SK-N-SH (cell line): ENCODE results near the gene BAIAP2L1. TPM values are rescaled to one million over a fixed set of nuclear protein-coding genes. Genes with fewer than 3 reads are reported as not detected.
A peak's percentile ranks its signal among the peaks of the same experiment; 100 is the strongest.

ENCODE experiments used
- CTCF ChIA-PET: fragments of 300-600, 350-600 bp; formaldehyde crosslinking; extraction: SDS; loops from one replicate; lab custom pipeline; 2021; lab: Yijun Ruan, JAX
- POLR2A ChIA-PET: fragments of 350-600 bp; sonication (Branson Sonifier 250); formaldehyde crosslinking; extraction: SDS; loops from one replicate; lab custom pipeline; 2020; ENCODE audit warnings: antibody characterized with exemption, inconsistent platforms; lab: Yijun Ruan, JAX
- DNase-seq: peaks from one replicate; pipeline ENCODE4 v3.0.0; 2012
- H2AFZ ChIP-seq: fragments of 200-600 bp; sonication (generic); 2 replicates; pipeline ENCODE4 v1.8.1; 2016; ENCODE audit warnings: antibody characterized with exemption, mild to moderate bottlenecking, low read depth
- H3F3A ChIP-seq: fragments of 200-600 bp; sonication (generic); replicated peaks from 2 replicates; pipeline ENCODE3; 2016; ENCODE audit warnings: antibody characterized with exemption, mild to moderate bottlenecking; ENCODE audit not compliant: insufficient read depth
- H3K27ac ChIP-seq, 2 experiments: fragments of 200-500 bp in 1 of 2; fragments of 200-600 bp in 1 of 2; sonication (Bioruptor generic) in 1 of 2; sonication (generic), shearing (Covaris generic) in 1 of 2; 2 replicates each; pipeline versions ENCODE4 v1.5.1 to v1.6.1; 2014 to 2016; ENCODE audit warnings: low read depth in 2 of 2, inconsistent platforms in 1 of 2, low read length in 1 of 2, mild to moderate bottlenecking in 1 of 2, mixed read lengths in 1 of 2
- H3K27me3 ChIP-seq: fragments of 200-600 bp; sonication (generic), shearing (Covaris generic); 2 replicates; pipeline ENCODE4 v1.6.1; 2016; ENCODE audit warnings: mixed run types; ENCODE audit not compliant: insufficient read depth
- H3K36me3 ChIP-seq, 2 experiments: fragments of 200-500 bp in 1 of 2; fragments of 200-600 bp in 1 of 2; sonication (Bioruptor generic) in 1 of 2; sonication (generic) in 1 of 2; replicated peaks in 1 of 2; 2 replicates each; pipeline versions ENCODE3 to v1.5.1; 2014 to 2016; ENCODE audit warnings: low read length in 1 of 2, mild to moderate bottlenecking in 1 of 2; ENCODE audit not compliant: insufficient read depth in 2 of 2, control insufficient read depth in 1 of 2
- H3K4me1 ChIP-seq, 2 experiments: fragments of 200-500 bp in 1 of 2; fragments of 200-600 bp in 1 of 2; sonication (Bioruptor generic) in 1 of 2; sonication (generic), shearing (Covaris generic) in 1 of 2; 2 replicates each; pipeline versions ENCODE4 v1.5.1 to v1.6.1; 2014 to 2016; ENCODE audit warnings: low read depth in 1 of 2, low read length in 1 of 2, mixed run types in 1 of 2; ENCODE audit not compliant: insufficient read depth in 2 of 2, control insufficient read depth in 1 of 2
- H3K4me2 ChIP-seq: fragments of 200-600 bp; sonication (generic), shearing (Covaris generic); 2 replicates; pipeline ENCODE4 v1.6.1; 2017; ENCODE audit warnings: mixed run types
- H3K4me3 ChIP-seq, 2 experiments: fragments of 200-500 bp in 1 of 2; fragments of 200-600 bp in 1 of 2; sonication (Bioruptor generic) in 1 of 2; sonication (generic), shearing (Covaris generic) in 1 of 2; 2 replicates each; pipeline versions ENCODE4 v1.5.1 to v1.8.1; 2014 to 2016; ENCODE audit warnings: low read depth in 2 of 2, inconsistent platforms in 1 of 2, low read length in 1 of 2, mild to moderate bottlenecking in 1 of 2, mixed read lengths in 1 of 2, moderate library complexity in 1 of 2
- H3K79me2 ChIP-seq: fragments of 200-600 bp; sonication (generic); 2 replicates; pipeline ENCODE4 v1.8.1; 2017; ENCODE audit warnings: mild to moderate bottlenecking; ENCODE audit not compliant: insufficient read depth
- H3K9ac ChIP-seq: fragments of 200-600 bp; sonication (generic); 2 replicates; pipeline ENCODE4 v1.6.1; 2017; ENCODE audit warnings: mixed run types
- H3K9me2 ChIP-seq: fragments of 200-600 bp; sonication (generic); 2 replicates; pipeline ENCODE4 v1.6.1; 2017; ENCODE audit warnings: mixed run types
- H3K9me3 ChIP-seq: fragments of 200-600 bp; sonication (generic); 2 replicates; pipeline ENCODE4 v1.6.1; 2017; ENCODE audit warnings: mixed run types, mild to moderate bottlenecking, moderate library complexity
- H4K20me1 ChIP-seq: fragments of 200-600 bp; sonication (generic); 2 replicates; pipeline ENCODE4 v1.6.1; 2017; ENCODE audit warnings: mild to moderate bottlenecking, mixed run types; ENCODE audit not compliant: insufficient read depth
- CTCF ChIP-seq: fragments of 200-600 bp; sonication (generic); IDR thresholded peaks from 2 replicates; pipeline ENCODE4 v1.6.1; 2017; ENCODE audit warnings: antibody characterized with exemption, mild to moderate bottlenecking, moderate library complexity
- ELF1 ChIP-seq: IDR thresholded peaks from 2 replicates; pipeline ENCODE4 v1.4.0; 2012
- EP300 ChIP-seq, 2 experiments: IDR thresholded peaks; 2 replicates each; pipeline versions ENCODE4 v1.4.0 to v1.6.1; 2012; ENCODE audit warnings: borderline replicate concordance in 1 of 2, low read depth in 1 of 2, low read length in 1 of 2
- EZH2phosphoT487 ChIP-seq: fragments of 200-600 bp; sonication (generic); IDR thresholded peaks from 2 replicates; pipeline ENCODE4 v1.6.1; 2017; ENCODE audit warnings: low read depth, mixed run types, mild to moderate bottlenecking, antibody characterized with exemption, moderate library complexity, borderline replicate concordance
- FOXM1 ChIP-seq: IDR thresholded peaks from 2 replicates; pipeline ENCODE4 v1.4.0; 2012; ENCODE audit warnings: low read depth, mild to moderate bottlenecking
- GATA2 ChIP-seq: sonication (generic); formaldehyde crosslinking; IDR thresholded peaks from 2 replicates; pipeline ENCODE4 v1.5.0; 2020; ENCODE audit warnings: mild to moderate bottlenecking, missing genetic modification reagents
- MXI1 ChIP-seq: IDR thresholded peaks from 2 replicates; pipeline ENCODE4 v1.6.1; 2012; ENCODE audit warnings: mild to moderate bottlenecking, low read depth, low read length, improper control_type of control experiment
- NRF1 ChIP-seq: IDR thresholded peaks from 2 replicates; pipeline ENCODE4 v1.6.1; 2012; ENCODE audit warnings: low read depth, mild to moderate bottlenecking, low read length
- POLR2AphosphoS5 ChIP-seq: IDR thresholded peaks from 2 replicates; pipeline ENCODE4 v1.6.1; 2012; ENCODE audit warnings: low read depth, low read length
- RAD21 ChIP-seq: IDR thresholded peaks from 2 replicates; pipeline ENCODE4 v1.6.1; 2012; ENCODE audit warnings: mild to moderate bottlenecking, low read length
- RCOR1 ChIP-seq: fragments of 150-350 bp; IDR thresholded peaks from 2 replicates; pipeline ENCODE4 v1.6.1; 2017; ENCODE audit warnings: antibody characterized with exemption, low read length
- REST ChIP-seq: IDR thresholded peaks from 2 replicates; pipeline ENCODE4 v1.6.1; 2012; ENCODE audit warnings: mild to moderate bottlenecking, low read depth, low read length, moderate library complexity
- RFX5 ChIP-seq: IDR thresholded peaks from 2 replicates; pipeline ENCODE4 v1.6.1; 2012; ENCODE audit warnings: mild to moderate bottlenecking, improper control_type of control experiment, low read length
- RXRA ChIP-seq: IDR thresholded peaks from 2 replicates; pipeline ENCODE4 v1.4.0; 2012; ENCODE audit warnings: low read depth, mild to moderate bottlenecking, borderline replicate concordance
- SIN3A ChIP-seq: IDR thresholded peaks from 2 replicates; pipeline ENCODE4 v1.6.1; 2012; ENCODE audit warnings: low read depth, mild to moderate bottlenecking, low read length, moderate library complexity, borderline replicate concordance
- SMC3 ChIP-seq: IDR thresholded peaks from 2 replicates; pipeline ENCODE4 v1.6.1; 2012; ENCODE audit warnings: low read depth, low read length, improper control_type of control experiment
- TAF1 ChIP-seq: IDR thresholded peaks from 2 replicates; pipeline ENCODE4 v1.6.1; 2012; ENCODE audit warnings: low read depth, mild to moderate bottlenecking, low read length, moderate library complexity, borderline replicate concordance
- USF2 ChIP-seq: fragments of 150-350 bp; IDR thresholded peaks from 2 replicates; pipeline ENCODE4 v1.6.1; 2017; ENCODE audit warnings: antibody characterized with exemption, low read length, low read depth, borderline replicate concordance
- YY1 ChIP-seq: IDR thresholded peaks from 2 replicates; pipeline ENCODE4 v1.4.0; 2012; ENCODE audit warnings: low read depth, mild to moderate bottlenecking
- ZBTB33 ChIP-seq: IDR thresholded peaks from 2 replicates; pipeline ENCODE4 v1.4.0; 2012; ENCODE audit warnings: low read depth, borderline replicate concordance
- WGBS: methylation state at CpG from one replicate; pipeline ENCODE4 v1.1.6; 2017; ENCODE audit warnings: low lambda C conversion rate; 5-methylcytosine and 5-hydroxymethylcytosine counted together
- polyA plus RNA-seq, 3 experiments: library from polyadenylated mRNA; depleted of rRNA; stranded (reverse); fragments of >200 nt; gene quantifications; 2 replicates each; pipeline ENCODE4 v1.2.3, GENCODE V29; 2012

BAIAP2L1 gene
- polyA plus RNA-seq, 1 of the 3 experiments (the other 2 are of a cell fraction), result 8.8 TPM

- Histone ChIP-seq H3K9me2 (no peaks in the 10 kb centered on the region), H3K4me2 (no peak overlapping the region), H3K4me3 (no peak overlapping the region), H3K27ac (no peak overlapping the region), H3K9me3 (no peaks in the 10 kb centered on the region), H3K79me2 (no peaks in the 10 kb centered on the region), H4K20me1 (no peaks in the 10 kb centered on the region)
- CTCF ChIA-PET, result interaction anchor here (1.0 to 1.9 kb wide), 2 partner anchors 8 to 13 kb away, joined by 3 to 5 read pairs; no protein-coding TSS in a partner anchor
- POLR2A ChIA-PET, result no interaction called here
- 99% methylated on average over 3 of the region's 3 CpGs for WGBS
- TF ChIP-seq SMC3 (no peak), SIN3A (no peak), FOXM1 (no peak), RFX5 (no peak), MXI1 (no peak), TAF1 (no peak), RAD21 (no peak)
- TF ChIP-seq, all 33 proteins: peak for 0
- H3K9ac ChIP-seq, result no peak overlapping the region
- no peak overlapping the region for H2AFZ ChIP-seq
- H3K36me3 ChIP-seq, result no peaks in the 10 kb centered on the region
- no peaks in the 10 kb centered on the region for H3K27me3 ChIP-seq
- no peaks in the 10 kb centered on the region for H3K4me1 ChIP-seq
- H3F3A ChIP-seq, result no peaks in the 10 kb centered on the region
- DNase-seq, result no peak
These were observed 26.6 kb downstream of the BAIAP2L1 start for GRCh38 chr7:98374285-98374680.

GRCh38 chr7:98372993-98373392 lies 27.9 kb downstream of the BAIAP2L1 start:
- Histone ChIP-seq H3K4me3 (no peak overlapping the region), H3K79me2 (no peaks in the 10 kb centered on the region), H3K9me2 (no peaks in the 10 kb centered on the region), H3K4me1 (no peaks in the 10 kb centered on the region), H3K27me3 (no peaks in the 10 kb centered on the region), H3F3A (no peaks in the 10 kb centered on the region), H3K9me3 (no peaks in the 10 kb centered on the region), H2AFZ (no peak overlapping the region), H3K4me2 (no peak overlapping the region), H4K20me1 (no peaks in the 10 kb centered on the region), H3K36me3 (no peaks in the 10 kb centered on the region), H3K27ac (no peak overlapping the region), H3K9ac (no peak overlapping the region)
- WGBS, result 100% methylated on average over 3 of the region's 3 CpGs
- DNase-seq, result no peak
- ChIA-PET CTCF (interaction anchor here (0.6 to 2.3 kb wide), 7 partner anchors 9 to 468 kb away, joined by 3 to 10 read pairs (median 3); partner anchors contain the start of gene BAIAP2L1), POLR2A (no interaction called here)
- no peak for TF ChIP-seq YY1
- peak in 1 of 2 experiments; percentile 22; a peak in 1 of 4 replicates for TF ChIP-seq EP300 (IDR thresholded peaks at IDR 0.05; ENCODE audit: borderline replicate concordance in 1 of 2, low read depth in 1 of 2, low read length in 1 of 2)
- TF ChIP-seq ELF1, result no peak
- TF ChIP-seq RCOR1, result no peak
- TF ChIP-seq POLR2AphosphoS5, result no peak; the same call in 1 of the 2 replicates
- TF ChIP-seq USF2, result no peak
- TF ChIP-seq NRF1, result no peak
- TF ChIP-seq SIN3A, result no peak
- no peak for TF ChIP-seq FOXM1
- no peak for TF ChIP-seq EZH2phosphoT487
- TF ChIP-seq RXRA, result no peak
- TF ChIP-seq GATA2 (CRISPR knock-in tag), result no peak
- TF ChIP-seq CTCF, result no peak
- no peak for TF ChIP-seq ZBTB33
- no peak for TF ChIP-seq RFX5
- no peak for TF ChIP-seq REST
- no peak for TF ChIP-seq RAD21
